ACHN (cell line): Measurements from ENCODE around the gene ODC1.
"Not testable (repeated sequence)": the region's sequence is repeated elsewhere in the genome, so short reads cannot be mapped to it uniquely, and the experiment has no call there.

Experiments used
- DNase-seq: peaks from one replicate; pipeline ENCODE4 v3.0.0-alpha.2; 2015
- in situ Hi-C: cut with HindIII; loops from 2 replicates; pipeline ENCODE4 v1.10.0; 2017; ENCODE audit warnings: low sequenced_read_pairs, low pct_ligation_motif_present, low pct_unique_long_range_greater_than_20kb

ODC1 gene

GRCh38 chr2:10447895-10448575 lies at the start of gene ODC1:
TSS of gene ODC1 (minus strand) at chr2:10448327. CDS start at chr2:10445032, 3,295 bp downstream.
- in situ Hi-C loops: loop anchor here (10.0 to 25.0 kb wide), 2 partner anchors 217 to 336 kb away; partner anchors contain the start of gene RRM2
- peak; percentile 94 for DNase-seq

GRCh38 chr2:10497797-10498251 lies 49.7 kb upstream of the ODC1 start:
- in situ Hi-C loops: no loop called here
- DNase-seq: peak; percentile 75

- no peak for DNase-seq
Observed at GRCh38 chr2:10495988-10496313, 47.8 kb upstream of the ODC1 start.

GRCh38 chr2:10495311-10495987 lies 47.3 kb upstream of the ODC1 start:
- in situ Hi-C loops: no loop called here
- DNase-seq: no peak

More at GRCh38 chr2:10495988-10496313, 47.8 kb upstream of the ODC1 start:
- in situ Hi-C loops: no loop called here

DNA sequence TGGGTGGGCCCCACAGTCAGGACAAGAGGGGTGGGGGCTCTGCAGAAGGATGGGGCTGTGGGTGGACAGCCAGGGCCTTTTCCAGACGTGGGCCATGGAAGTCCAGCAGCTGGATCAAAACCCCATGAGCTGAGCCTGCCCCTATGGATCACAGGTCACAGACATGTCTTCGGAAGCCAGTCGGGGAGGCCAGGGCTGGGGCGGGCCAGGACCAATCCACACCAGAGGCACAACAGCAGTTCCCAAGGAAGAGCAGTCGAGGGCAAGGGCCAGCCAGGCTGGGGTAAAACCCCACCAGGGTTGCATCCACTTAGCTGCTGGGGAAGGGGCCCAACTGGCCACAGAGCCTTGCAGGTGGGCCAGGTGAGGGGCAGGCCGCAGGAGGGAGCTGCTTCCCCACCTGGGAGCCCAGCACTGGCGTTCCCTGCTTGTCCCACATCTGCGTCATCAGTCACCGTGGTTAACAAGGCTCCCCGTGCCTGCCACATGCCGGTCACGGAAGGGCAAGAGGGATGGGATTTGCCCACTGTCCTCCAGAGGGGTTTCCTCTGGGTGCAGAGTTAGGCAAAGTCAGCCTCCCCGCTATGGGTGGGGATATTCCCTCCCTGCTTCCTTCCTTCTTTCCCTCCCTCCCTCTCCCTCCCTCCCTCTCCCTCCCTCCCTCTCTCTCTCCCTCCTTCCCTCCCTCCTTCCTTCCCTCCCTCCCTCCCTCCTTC lies 46.4 kb upstream of the ODC1 start:
- no peak for DNase-seq
- in situ Hi-C loops: no loop called here

- DNase-seq: peak; percentile 97
- in situ Hi-C loops: no loop called here
Observed at GRCh38 chr2:10493634-10494281, 45.6 kb upstream of the ODC1 start.

- in situ Hi-C loops: no loop called here
- DNase-seq: no peak
Observed at GRCh38 chr2:10493075-10493633, 45.0 kb upstream of the ODC1 start.

GRCh38 chr2:10490806-10491291 lies 42.7 kb upstream of the ODC1 start:
- DNase-seq: no peak
- in situ Hi-C loops: no loop called here

GRCh38 chr2:10489842-10490555 lies 41.9 kb upstream of the ODC1 start:
- DNase-seq: no peak
- in situ Hi-C loops: no loop called here

- in situ Hi-C loops: not testable (repeated sequence)
Observed at GRCh38 chr2:10488142-10488541, 40.0 kb upstream of the ODC1 start.

DNA sequence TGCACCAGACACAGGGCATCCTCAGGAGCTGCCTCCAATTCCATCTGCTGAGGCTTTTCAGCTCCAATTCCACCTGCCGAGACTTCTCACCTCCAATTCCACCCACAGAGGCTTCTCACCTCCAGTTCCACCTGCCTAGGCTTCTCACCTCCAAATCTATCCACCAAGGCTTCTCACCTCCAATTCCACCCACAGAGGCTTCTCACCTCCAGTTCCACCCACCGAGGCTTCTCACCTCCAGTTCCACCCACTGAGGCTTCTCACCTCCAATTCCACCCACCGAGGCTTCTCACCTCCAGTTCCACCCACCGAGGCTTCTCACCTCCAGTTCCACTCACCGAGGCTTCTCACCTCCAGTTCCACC lies 39.6 kb upstream of the ODC1 start:
- DNase-seq, in situ Hi-C loops: not testable (repeated sequence)

More at GRCh38 chr2:10488142-10488541, 40.0 kb upstream of the ODC1 start:
- DNase-seq: not testable (repeated sequence)

DNA sequence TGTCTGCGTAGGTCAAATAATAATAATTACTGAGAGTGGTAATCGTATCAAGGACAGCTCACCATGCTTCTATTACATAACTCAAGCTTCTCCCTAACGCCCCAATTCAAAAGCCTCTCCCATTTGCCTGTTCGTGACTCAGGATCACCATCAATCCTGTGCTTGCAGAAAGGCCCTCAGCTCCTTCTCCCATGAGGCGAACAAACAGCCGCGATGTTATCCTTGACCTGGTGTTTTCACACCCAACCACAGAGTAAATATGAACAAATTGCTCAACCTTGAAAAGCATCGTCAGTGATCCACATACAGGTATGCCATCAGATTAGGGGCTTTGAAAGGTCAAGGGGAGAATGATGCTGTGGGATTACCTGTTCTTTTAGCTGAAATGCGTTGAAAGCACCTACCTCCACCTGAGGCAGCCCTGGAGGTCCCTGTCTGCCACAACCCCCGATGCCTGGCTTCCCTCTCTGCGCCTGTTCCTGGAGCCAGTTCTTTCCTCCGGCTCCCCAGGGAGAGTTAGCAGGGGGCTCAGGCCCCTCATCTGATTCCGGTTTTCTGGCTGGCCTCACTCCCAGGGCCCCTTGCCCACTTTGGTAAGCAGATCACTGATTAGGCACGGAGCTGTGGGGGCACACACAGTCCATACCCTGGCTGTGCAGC lies 39.1 kb upstream of the ODC1 start:
- in situ Hi-C loops: no loop called here
- peak; percentile 15 for DNase-seq

GRCh38 chr2:10486601-10487079 lies 38.5 kb upstream of the ODC1 start:
- no peak for DNase-seq
- in situ Hi-C loops: no loop called here

DNA sequence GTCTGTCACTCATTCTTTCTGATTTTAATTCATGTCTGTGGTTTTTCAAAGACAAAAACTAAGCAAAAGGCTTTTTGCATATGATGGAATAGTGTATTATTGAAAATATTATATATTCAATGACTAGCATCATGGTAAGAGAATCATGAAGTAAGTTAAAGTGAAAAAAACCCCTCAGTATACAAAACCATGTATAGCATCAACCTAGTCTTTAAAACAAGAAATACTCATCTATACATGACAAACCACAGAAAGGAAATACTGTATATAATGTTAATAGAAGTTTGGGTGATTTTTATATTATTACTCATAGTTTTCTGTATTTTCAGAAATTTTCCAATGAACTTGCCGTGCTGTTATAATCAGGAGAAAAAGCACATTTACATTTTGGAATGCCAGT lies 38.0 kb upstream of the ODC1 start:
- in situ Hi-C loops: no loop called here
- no peak for DNase-seq

DNA sequence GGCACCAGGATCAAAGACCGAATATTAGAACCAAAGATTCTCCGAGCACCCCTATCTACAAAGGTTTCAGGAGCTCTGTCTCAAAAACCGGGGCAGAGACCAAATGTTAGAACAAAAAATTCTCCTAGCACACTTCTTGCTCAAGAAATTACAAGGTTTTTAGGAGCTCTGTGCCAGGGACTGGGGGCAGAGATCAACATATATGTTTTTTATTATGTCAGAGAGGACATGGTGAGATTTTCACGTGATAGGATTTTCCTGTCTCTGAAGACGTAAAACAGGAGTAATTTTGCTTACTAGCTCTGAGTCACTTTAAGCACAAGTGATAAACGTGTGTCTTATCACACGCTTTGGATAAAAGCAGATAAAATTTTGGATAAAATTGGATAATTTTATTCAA lies 34.8 kb upstream of the ODC1 start:
- no peak for DNase-seq
- in situ Hi-C loops: no loop called here

- DNase-seq: no peak
- in situ Hi-C loops: no loop called here
Observed at GRCh38 chr2:10482460-10482859, 34.3 kb upstream of the ODC1 start.

DNA sequence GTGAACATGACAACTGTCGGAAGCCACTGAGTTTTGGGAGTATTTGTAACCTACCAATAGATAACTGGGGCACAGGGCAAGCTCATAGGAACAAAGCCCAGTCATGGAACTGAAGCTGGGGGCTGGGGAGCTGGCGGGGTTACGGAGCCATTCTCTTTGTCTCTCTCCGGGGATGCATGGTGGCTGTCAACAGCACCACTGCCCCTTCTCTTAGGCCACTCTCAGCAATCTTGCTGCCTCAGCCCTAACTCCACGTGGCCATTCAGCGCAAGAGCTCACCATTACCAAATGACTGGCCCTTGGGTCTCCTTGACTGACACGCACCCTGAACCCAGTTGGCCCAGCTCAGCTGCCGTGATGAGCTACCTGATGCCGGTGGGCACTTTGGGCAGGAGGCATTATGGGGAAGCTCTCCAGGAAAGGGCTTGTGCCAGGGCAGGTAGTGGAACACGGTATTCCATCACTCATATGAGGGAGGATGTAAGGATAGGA lies 33.6 kb upstream of the ODC1 start:
- DNase-seq: no peak

More for the DNA sequence above, 33.6 kb upstream of the ODC1 start:
- in situ Hi-C loops: no loop called here
